HG02852 (cell line): Measurements from ENCODE around the gene PRUNE1.

Experiments used
- ATAC-seq: cut with Tn5 transposase; IDR thresholded peaks from one replicate; pipeline ENCODE4 v1.9.1; 2021; ENCODE audit warnings: mild to moderate bottlenecking, moderate library complexity; ENCODE audit not compliant: unreplicated experiment

The PRUNE1 gene

GRCh38 chr1:150976879-150977694, 31.2 kb upstream of the PRUNE1 start:
- ATAC-seq = no peak

GRCh38 chr1:150979092-150980056, 28.9 kb upstream of the PRUNE1 start:
- ATAC-seq = peak; percentile 43

- ATAC-seq = no peak
Measured at GRCh38 chr1:150981177-150981804, 27.0 kb upstream of the PRUNE1 start.

GRCh38 chr1:150981805-150982712, 26.2 kb upstream of the PRUNE1 start, which contains the start of gene ANXA9:
Gene ANXA9 (plus strand): TSS chr1:150982292. CDS start chr1:150983106, 814 bp downstream.
- no peak for ATAC-seq

GRCh38 chr1:150985179-150985825, 22.9 kb upstream of the PRUNE1 start:
- no peak for ATAC-seq

GRCh38 chr1:150987924-150988323, 20.3 kb upstream of the PRUNE1 start:
- no peak for ATAC-seq

GRCh38 chr1:150992626-150993025, 15.6 kb upstream of the PRUNE1 start:
- ATAC-seq = no peak

GRCh38 chr1:150994248-150994647, 14.0 kb upstream of the PRUNE1 start:
- no peak for ATAC-seq

GRCh38 chr1:150995460-150995859, 12.8 kb upstream of the PRUNE1 start:
- ATAC-seq = no peak

GRCh38 chr1:150995896-150996295, 12.4 kb upstream of the PRUNE1 start:
- ATAC-seq = no peak

GRCh38 chr1:150997126-150997872, 10.9 kb upstream of the PRUNE1 start:
- ATAC-seq = no peak

GRCh38 chr1:150997949-150998348, 10.3 kb upstream of the PRUNE1 start:
- no peak for ATAC-seq

- ATAC-seq = no peak
Measured at GRCh38 chr1:150999051-150999674, 9.1 kb upstream of the PRUNE1 start.

- ATAC-seq = no peak
Measured at GRCh38 chr1:150999926-151000325, 8.3 kb upstream of the PRUNE1 start.

GRCh38 chr1:151000408-151000807, 7.8 kb upstream of the PRUNE1 start:
- ATAC-seq = no peak

GRCh38 chr1:151001602-151002001, 6.6 kb upstream of the PRUNE1 start:
- no peak for ATAC-seq

- ATAC-seq = no peak
Measured at GRCh38 chr1:151002051-151002450, 6.2 kb upstream of the PRUNE1 start.

- ATAC-seq = no peak
Measured at GRCh38 chr1:151002611-151003010, 5.6 kb upstream of the PRUNE1 start.
